ENCODE measurements around the gene TNFRSF21.

GRCh38 chr6:47207261-47207660 is 102.4 kb downstream of the TNFRSF21 start:
- TF ChIP-seq CTCF (IDR thresholded peaks at IDR 0.05 in 2 of 3, conservative IDR thresholded peaks at IDR 0.05 in 1 of 3; ENCODE audit: control insufficient read depth in 2 of 3, extremely low read depth in 1 of 3, insufficient read depth in 1 of 3, low read depth in 3 of 3, low read length in 3 of 3) (no peak), TCF7 (IDR thresholded peaks at IDR 0.05; ENCODE audit: borderline replicate concordance) (no peak), EZH2 (IDR thresholded peaks at IDR 0.05; ENCODE audit: borderline replicate concordance, control insufficient read depth, low read depth, low read length) (no peak), HCFC1 (IDR thresholded peaks at IDR 0.05; ENCODE audit: low read length) (no peak), ELK1 (IDR thresholded peaks at IDR 0.05; ENCODE audit: low read depth, low read length) (no peak), YY1 (IDR thresholded peaks at IDR 0.05; ENCODE audit: low read depth, low read length) (no peak)
